ENCODE measurements around the gene CNDP1.
A peak's percentile ranks its signal among the peaks of the same experiment; 100 is the strongest.

The CNDP1 gene

DNA sequence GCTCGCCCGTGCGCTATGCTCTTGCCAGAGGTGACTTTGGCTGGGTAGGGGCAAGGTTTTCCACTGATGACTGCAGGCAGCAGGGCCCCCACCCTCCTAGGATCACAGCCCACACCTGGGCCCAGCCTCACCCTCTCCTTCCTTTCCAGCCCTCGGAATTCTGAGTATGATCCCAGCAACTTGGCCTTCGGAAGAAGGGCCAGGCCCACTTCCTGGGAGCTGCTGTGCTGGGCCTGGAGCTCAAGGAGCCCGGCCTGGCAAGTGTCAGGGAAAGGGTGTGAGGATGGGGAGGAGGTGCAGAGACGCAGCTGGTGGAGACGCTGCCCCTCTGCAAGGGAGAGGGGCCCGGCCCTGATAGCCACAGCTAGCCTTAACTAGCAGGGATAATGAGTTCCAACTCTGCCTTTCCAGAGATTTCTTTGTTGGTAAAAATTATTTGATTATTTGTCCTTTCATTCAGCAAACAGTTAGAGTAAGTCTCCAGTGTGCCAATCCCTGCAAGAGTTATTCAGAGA, 1.7 kb upstream of the CNDP1 start:
- no peak overlapping the region for H3K27ac ChIP-seq

DNA sequence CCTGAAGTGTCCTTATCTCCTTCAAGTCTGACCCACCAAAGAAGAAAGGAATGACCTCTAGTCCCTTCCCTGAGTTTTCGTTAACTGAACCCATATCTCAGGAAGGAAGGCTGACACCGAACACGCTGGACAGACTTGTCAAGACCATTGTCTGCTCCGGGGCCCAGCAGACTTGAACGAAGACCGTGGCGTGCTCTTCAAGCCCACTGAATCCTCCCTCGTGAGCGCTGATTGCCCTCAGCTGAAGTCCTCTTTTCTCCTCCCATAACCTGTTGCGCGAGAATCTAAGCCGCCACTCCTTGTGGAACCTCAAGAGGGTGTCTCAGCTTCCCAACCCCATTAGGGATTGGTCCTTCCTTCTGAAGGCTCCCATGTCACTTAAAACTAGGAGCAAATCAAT, 634 bp upstream of the CNDP1 start:
- H3K27ac ChIP-seq = no peak overlapping the region
- no peaks in the 10 kb centered on the region for H3K27me3 ChIP-seq (ENCODE audit: insufficient read depth, low read depth, severe bottlenecking)
- TF ChIP-seq, protein P1, sequence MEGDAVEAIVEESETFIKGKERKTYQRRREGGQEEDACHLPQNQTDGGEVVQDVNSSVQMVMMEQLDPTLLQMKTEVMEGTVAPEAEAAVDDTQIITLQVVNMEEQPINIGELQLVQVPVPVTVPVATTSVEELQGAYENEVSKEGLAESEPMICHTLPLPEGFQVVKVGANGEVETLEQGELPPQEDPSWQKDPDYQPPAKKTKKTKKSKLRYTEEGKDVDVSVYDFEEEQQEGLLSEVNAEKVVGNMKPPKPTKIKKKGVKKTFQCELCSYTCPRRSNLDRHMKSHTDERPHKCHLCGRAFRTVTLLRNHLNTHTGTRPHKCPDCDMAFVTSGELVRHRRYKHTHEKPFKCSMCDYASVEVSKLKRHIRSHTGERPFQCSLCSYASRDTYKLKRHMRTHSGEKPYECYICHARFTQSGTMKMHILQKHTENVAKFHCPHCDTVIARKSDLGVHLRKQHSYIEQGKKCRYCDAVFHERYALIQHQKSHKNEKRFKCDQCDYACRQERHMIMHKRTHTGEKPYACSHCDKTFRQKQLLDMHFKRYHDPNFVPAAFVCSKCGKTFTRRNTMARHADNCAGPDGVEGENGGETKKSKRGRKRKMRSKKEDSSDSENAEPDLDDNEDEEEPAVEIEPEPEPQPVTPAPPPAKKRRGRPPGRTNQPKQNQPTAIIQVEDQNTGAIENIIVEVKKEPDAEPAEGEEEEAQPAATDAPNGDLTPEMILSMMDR (IDR thresholded peaks at IDR 0.05; ENCODE audit: low read depth, low read length) = 0 out of 2 replicates have a peak, but pooled peaks have one; percentile 4
- H3K4me3 ChIP-seq (ENCODE audit: low read depth, low read length) = no peak overlapping the region
- no peaks in the 10 kb centered on the region for H3K9me3 ChIP-seq (ENCODE audit: severe bottlenecking)
- no peaks in the 10 kb centered on the region for H3K36me3 ChIP-seq
- no peak for DNase-seq

More for the DNA sequence above, 1.7 kb upstream of the CNDP1 start:
- Histone ChIP-seq H3K4me3 (ENCODE audit: low read depth, low read length) (no peak overlapping the region), H3K9me3 (ENCODE audit: severe bottlenecking) (no peaks in the 10 kb centered on the region), H3K27me3 (ENCODE audit: insufficient read depth, low read depth, severe bottlenecking) (no peaks in the 10 kb centered on the region), H3K36me3 (no peaks in the 10 kb centered on the region)
- TF ChIP-seq, protein P1 (IDR thresholded peaks at IDR 0.05; ENCODE audit: low read depth, low read length) = no peak
- DNase-seq = no peak

DNA sequence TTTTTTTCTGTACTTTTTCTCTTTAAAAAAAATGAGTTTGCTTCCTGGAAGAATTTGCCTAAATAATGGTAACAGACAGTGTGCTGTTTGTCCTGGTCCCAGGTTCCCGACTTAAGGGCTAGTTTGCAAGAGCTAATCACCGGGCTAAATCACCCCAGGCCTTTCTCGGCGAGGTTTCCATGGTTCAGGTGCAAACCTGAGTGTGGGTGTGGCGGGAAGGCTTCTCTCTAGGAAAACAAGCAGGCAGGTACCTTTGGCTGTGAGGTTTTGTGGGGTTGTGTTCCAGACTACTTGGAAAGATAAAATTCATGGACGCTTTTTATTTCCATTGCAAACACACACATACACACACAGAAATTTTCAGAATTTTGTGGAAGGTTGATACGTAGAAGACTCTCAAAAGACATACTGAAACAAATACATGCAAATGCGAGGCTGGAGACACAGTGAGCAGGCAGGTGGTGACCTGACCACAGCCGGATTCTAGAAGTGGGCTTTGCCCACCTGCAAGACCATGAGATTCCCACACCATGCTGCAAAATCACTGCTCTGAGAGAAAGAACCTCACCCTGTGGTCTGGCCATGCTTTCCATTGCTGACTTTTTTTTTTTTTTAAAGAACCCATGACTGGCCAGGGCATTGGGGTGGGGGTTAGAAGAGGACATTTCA, 815 bp downstream of the CNDP1 start:
- Histone ChIP-seq H3K9me3 (ENCODE audit: severe bottlenecking) (no peaks in the 10 kb centered on the region), H3K4me3 (ENCODE audit: low read depth, low read length) (no peak overlapping the region), H3K27ac (no peak overlapping the region), H3K36me3 (no peaks in the 10 kb centered on the region), H3K27me3 (ENCODE audit: insufficient read depth, low read depth, severe bottlenecking) (no peaks in the 10 kb centered on the region)
- TF ChIP-seq, protein P1 (IDR thresholded peaks at IDR 0.05; ENCODE audit: low read depth, low read length) = no peak
- DNase-seq = no peak

DNA sequence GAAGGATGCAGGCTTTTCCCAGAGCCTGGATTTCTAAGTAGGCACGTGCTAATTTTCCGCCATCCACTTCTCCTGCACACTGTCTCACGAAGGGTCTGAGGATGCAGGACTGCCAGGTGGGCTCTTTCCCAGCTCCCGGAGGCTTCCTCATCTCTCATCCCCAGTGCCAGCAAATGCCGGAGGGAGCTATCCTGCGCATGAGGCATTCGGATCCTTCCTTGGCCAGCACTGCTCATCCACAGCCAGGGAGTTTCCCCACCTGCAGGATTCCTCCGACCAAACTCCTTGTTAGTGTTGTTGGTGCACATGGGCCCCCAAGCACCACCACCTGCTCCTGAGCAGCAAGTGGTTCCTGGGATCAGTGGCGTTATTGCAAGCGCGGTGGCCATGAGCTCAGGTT, 5.0 kb downstream of the CNDP1 start:
- no peak overlapping the region for H3K4me3 ChIP-seq (ENCODE audit: low read depth, low read length)
- TF ChIP-seq, protein P1 (IDR thresholded peaks at IDR 0.05; ENCODE audit: low read depth, low read length) = no peak
- DNase-seq = no peak
- H3K27ac ChIP-seq = no peak overlapping the region
- H3K36me3 ChIP-seq = no peaks in the 10 kb centered on the region
- no peaks in the 10 kb centered on the region for H3K9me3 ChIP-seq (ENCODE audit: severe bottlenecking)
- no peaks in the 10 kb centered on the region for H3K27me3 ChIP-seq (ENCODE audit: insufficient read depth, low read depth, severe bottlenecking)

DNA sequence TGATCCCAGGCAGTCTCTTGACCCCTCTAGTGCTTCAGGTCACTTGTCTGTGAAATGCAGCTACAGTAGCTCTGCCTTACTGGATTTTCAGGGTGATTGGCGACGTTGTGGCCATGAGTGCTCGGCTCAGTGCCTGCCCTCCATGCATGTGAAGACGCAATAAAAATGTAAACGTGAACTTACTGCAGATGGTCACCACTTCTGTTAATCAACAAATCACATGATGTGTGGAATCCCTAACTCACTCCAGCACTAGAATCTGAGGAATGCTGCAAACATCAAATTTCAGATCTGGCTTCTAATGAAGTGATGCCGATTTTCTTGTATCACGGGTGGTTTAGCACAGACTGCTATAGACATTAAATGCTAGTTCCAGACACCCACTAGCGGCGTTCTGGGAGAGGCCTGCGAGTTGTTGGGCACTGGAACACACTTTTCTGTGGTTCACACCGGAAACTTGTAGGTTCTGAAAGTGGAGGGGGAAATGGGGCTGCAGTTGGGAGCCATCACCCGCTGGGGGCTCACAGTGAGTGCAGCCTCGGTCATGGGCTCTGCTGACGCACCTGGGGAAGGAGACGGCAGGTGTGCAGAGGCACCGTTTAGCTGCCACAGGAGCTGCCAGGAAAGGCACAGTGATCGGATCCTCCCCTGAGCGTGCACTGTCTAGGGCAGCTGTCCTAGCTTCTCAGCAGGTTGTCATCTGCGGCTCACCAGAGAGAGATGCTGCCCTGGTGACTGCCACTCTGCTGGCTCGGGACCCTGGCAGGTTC, 6.5 kb downstream of the CNDP1 start:
- H3K4me3 ChIP-seq (ENCODE audit: low read depth, low read length) = no peak overlapping the region
- no peaks in the 10 kb centered on the region for H3K36me3 ChIP-seq
- no peak overlapping the region for H3K27ac ChIP-seq
- TF ChIP-seq, protein P1 (IDR thresholded peaks at IDR 0.05; ENCODE audit: low read depth, low read length) = no peak
- no peaks in the 10 kb centered on the region for H3K9me3 ChIP-seq (ENCODE audit: severe bottlenecking)
- no peak for DNase-seq
- H3K27me3 ChIP-seq (ENCODE audit: insufficient read depth, low read depth, severe bottlenecking) = no peaks in the 10 kb centered on the region

All from WERI-Rb-1 (cell line).